Fibroblast of lung (primary cell): ENCODE results near the gene CD109. TPM values are rescaled to one million over a fixed set of nuclear protein-coding genes. Genes with fewer than 3 reads are reported as not detected.

ENCODE experiments used
- DNase-seq, 2 donors: peaks; one replicate each; pipeline versions ENCODE4 v3.0.0 to v3.0.0-alpha.2; 2010; ENCODE audit warnings: low read depth in 2 of 2
- H2AFZ ChIP-seq: 2 replicates; pipeline ENCODE4 v1.5.1; 2012; ENCODE audit warnings: low read length, control low read depth, inconsistent platforms
- H3K27ac ChIP-seq: 2 replicates; pipeline ENCODE4 v1.5.1; 2011; ENCODE audit warnings: low read length, control low read depth; ENCODE audit not compliant: insufficient read depth
- H3K27me3 ChIP-seq: 2 replicates; pipeline ENCODE4 v1.5.1; 2011; ENCODE audit warnings: mild to moderate bottlenecking, low read length; ENCODE audit not compliant: control insufficient read depth, insufficient read depth
- H3K36me3 ChIP-seq: 2 replicates; pipeline ENCODE4 v1.5.1; 2011; ENCODE audit warnings: low read length; ENCODE audit not compliant: control insufficient read depth, insufficient read depth
- H3K4me1 ChIP-seq: 2 replicates; pipeline ENCODE4 v1.5.1; 2011; ENCODE audit warnings: low read length; ENCODE audit not compliant: control insufficient read depth, insufficient read depth; ENCODE audit errors: extremely low read depth
- H3K4me2 ChIP-seq: 2 replicates; pipeline ENCODE4 v1.5.1; 2011; ENCODE audit warnings: low read length, control low read depth; ENCODE audit not compliant: insufficient read depth; ENCODE audit errors: extremely low read depth
- H3K4me3 ChIP-seq, 4 experiments: fragments of 200-600 bp in 1 of 4; sonication (generic) in 1 of 4; replicated peaks in 1 of 4; 2 replicates each; pipeline ENCODE4 v1.5.1; 2011 to 2016; ENCODE audit warnings: low read length in 4 of 4, low read depth in 3 of 4, mild to moderate bottlenecking in 3 of 4, control low read depth in 2 of 4, inconsistent platforms in 1 of 4, mixed read lengths in 1 of 4; ENCODE audit not compliant: insufficient read depth in 1 of 4; ENCODE audit errors: control extremely low read depth in 1 of 4
- H3K79me2 ChIP-seq: 2 replicates; pipeline ENCODE4 v1.5.1; 2012; ENCODE audit warnings: mild to moderate bottlenecking, low read length, inconsistent platforms; ENCODE audit not compliant: control insufficient read depth, insufficient read depth
- H3K9ac ChIP-seq: 2 replicates; pipeline ENCODE4 v1.5.1; 2011; ENCODE audit warnings: mild to moderate bottlenecking, low read length, control low read depth; ENCODE audit not compliant: insufficient read depth
- H3K9me3 ChIP-seq: 2 replicates; pipeline ENCODE4 v1.5.1; 2012; ENCODE audit warnings: low read depth, low read length; ENCODE audit not compliant: control insufficient read depth, insufficient read depth
- H4K20me1 ChIP-seq: 2 replicates; pipeline ENCODE4 v1.5.1; 2011; ENCODE audit warnings: low read length; ENCODE audit not compliant: control insufficient read depth, insufficient read depth; ENCODE audit errors: extremely low read depth
- EZH2 ChIP-seq: IDR thresholded peaks from 2 replicates; pipeline ENCODE4 v1.5.1; 2012; ENCODE audit warnings: low read length, control low read depth, mild to moderate bottlenecking; ENCODE audit errors: missing control alignments
- polyA plus RNA-seq, 2 donors: library from polyadenylated mRNA; depleted of rRNA in 1 of 2; stranded (reverse) in 1 of 2; unstranded in 1 of 2; fragments of >200 nt; gene quantifications; 2 replicates each; pipeline ENCODE4 v1.2.1, GENCODE V29; 2011 to 2012; ENCODE audit warnings: missing spikeins in 1 of 2
- total RNA-seq: library from RNA; depleted of rRNA; stranded (reverse); fragments of >200 nt; gene quantifications from 2 replicates; pipeline ENCODE4 v1.2.1, GENCODE V29; 2014
- TF ChIP-seq, protein P1 (sequence below), 2 donors: IDR thresholded peaks in 1 of 2; conservative IDR thresholded peaks in 1 of 2; 1 replicate in 1 of 2; 2 replicates in 1 of 2; pipeline ENCODE4 v1.5.1; 2011 to 2012; ENCODE audit warnings: low read length in 2 of 2, control low read depth in 1 of 2, inconsistent platforms in 1 of 2, low read depth in 1 of 2, mild to moderate bottlenecking in 1 of 2

The CD109 gene
- total and polyA plus RNA-seq, 2 donors (not counting 1 experiment from before 2014, with no cell fraction given) = 48.4 to 51.2 TPM

GRCh38 chr6:73703466-73703865 lies 7.5 kb downstream of the CD109 start:
- H3K9ac ChIP-seq = no peak overlapping the region

DNA sequence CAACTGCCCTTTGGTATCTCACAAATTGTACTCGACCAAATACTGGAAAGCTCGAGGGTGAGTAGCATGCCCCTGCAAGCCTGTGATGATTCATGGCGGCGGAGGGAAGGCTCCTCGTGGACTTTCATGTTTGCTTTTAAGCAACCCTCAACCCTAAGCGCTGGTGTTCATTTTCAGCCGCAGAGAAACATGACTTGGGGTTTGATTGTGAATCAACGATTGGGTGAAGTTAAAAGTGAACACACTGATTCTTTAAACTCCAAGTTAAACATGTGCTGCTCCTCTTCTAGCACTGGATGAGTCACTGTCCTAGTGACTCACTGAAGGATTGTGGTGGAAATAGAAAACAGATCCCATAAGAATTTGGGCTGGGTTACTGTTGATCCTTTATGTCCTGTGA lies 8.3 kb downstream of the CD109 start:
- Histone ChIP-seq H3K79me2 (peaks cover 1% of the 10 kb centered on the region), H3K27ac (peak overlapping the region; percentile 45), H3K9ac (no peak overlapping the region), H3K27me3 (no peaks in the 10 kb centered on the region), H3K4me3 (peak overlapping the region in 1 of 4 experiments; percentile 26), H3K36me3 (peaks cover 3% of the 10 kb centered on the region), H3K4me1 (peaks cover 3% of the 10 kb centered on the region), H3K4me2 (no peak overlapping the region), H4K20me1 (no peaks in the 10 kb centered on the region), H3K9me3 (no peaks in the 10 kb centered on the region), H2AFZ (no peak overlapping the region)
- DNase-seq = peak; percentile 96 to 99
- TF ChIP-seq, protein P1, sequence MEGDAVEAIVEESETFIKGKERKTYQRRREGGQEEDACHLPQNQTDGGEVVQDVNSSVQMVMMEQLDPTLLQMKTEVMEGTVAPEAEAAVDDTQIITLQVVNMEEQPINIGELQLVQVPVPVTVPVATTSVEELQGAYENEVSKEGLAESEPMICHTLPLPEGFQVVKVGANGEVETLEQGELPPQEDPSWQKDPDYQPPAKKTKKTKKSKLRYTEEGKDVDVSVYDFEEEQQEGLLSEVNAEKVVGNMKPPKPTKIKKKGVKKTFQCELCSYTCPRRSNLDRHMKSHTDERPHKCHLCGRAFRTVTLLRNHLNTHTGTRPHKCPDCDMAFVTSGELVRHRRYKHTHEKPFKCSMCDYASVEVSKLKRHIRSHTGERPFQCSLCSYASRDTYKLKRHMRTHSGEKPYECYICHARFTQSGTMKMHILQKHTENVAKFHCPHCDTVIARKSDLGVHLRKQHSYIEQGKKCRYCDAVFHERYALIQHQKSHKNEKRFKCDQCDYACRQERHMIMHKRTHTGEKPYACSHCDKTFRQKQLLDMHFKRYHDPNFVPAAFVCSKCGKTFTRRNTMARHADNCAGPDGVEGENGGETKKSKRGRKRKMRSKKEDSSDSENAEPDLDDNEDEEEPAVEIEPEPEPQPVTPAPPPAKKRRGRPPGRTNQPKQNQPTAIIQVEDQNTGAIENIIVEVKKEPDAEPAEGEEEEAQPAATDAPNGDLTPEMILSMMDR (conservative IDR thresholded peaks at IDR 0.05 in 1 of 2, IDR thresholded peaks at IDR 0.05 in 1 of 2; ENCODE audit: low read depth in 1 of 2, low read length in 2 of 2) = no peak
- no peak for TF ChIP-seq EZH2

More at GRCh38 chr6:73703466-73703865, 7.5 kb downstream of the CD109 start:
- H3K4me1 ChIP-seq = peaks cover 3% of the 10 kb centered on the region
- H3K27ac ChIP-seq = no peak overlapping the region
- H3K27me3 ChIP-seq = no peaks in the 10 kb centered on the region
- H3K4me2 ChIP-seq = no peak overlapping the region
- H4K20me1 ChIP-seq = no peaks in the 10 kb centered on the region
- no peaks in the 10 kb centered on the region for H3K9me3 ChIP-seq
- peaks cover 1% of the 10 kb centered on the region for H3K79me2 ChIP-seq
- peaks cover 3% of the 10 kb centered on the region for H3K36me3 ChIP-seq
- no peak overlapping the region for H2AFZ ChIP-seq
- H3K4me3 ChIP-seq = no peak overlapping the region
- TF ChIP-seq, protein P1 (conservative IDR thresholded peaks at IDR 0.05 in 1 of 2, IDR thresholded peaks at IDR 0.05 in 1 of 2; ENCODE audit: low read depth in 1 of 2, low read length in 2 of 2) = no peak
- no peak for TF ChIP-seq EZH2
- DNase-seq = no peak

- no peak for DNase-seq
- Histone ChIP-seq H3K36me3 (peaks cover 3% of the 10 kb centered on the region), H3K4me1 (peaks cover 3% of the 10 kb centered on the region), H3K9ac (no peak overlapping the region), H3K79me2 (peaks cover 1% of the 10 kb centered on the region), H4K20me1 (no peaks in the 10 kb centered on the region), H3K4me2 (peak overlapping the region; percentile 25), H3K27ac (peak overlapping the region; percentile 45), H2AFZ (no peak overlapping the region), H3K9me3 (no peaks in the 10 kb centered on the region), H3K4me3 (no peak overlapping the region), H3K27me3 (no peaks in the 10 kb centered on the region)
- TF ChIP-seq, protein P1 (conservative IDR thresholded peaks at IDR 0.05 in 1 of 2, IDR thresholded peaks at IDR 0.05 in 1 of 2; ENCODE audit: low read depth in 1 of 2, low read length in 2 of 2) = no peak
- no peak for TF ChIP-seq EZH2
Measured at GRCh38 chr6:73704798-73705197, 8.8 kb downstream of the CD109 start.
